SH-SY5Y (cell line): ENCODE data around the gene OPN1MW.
"Not testable (repeated sequence)": the region's sequence is repeated elsewhere in the genome, so short reads cannot be mapped to it uniquely, and the experiment has no call there.

Experiments used
- GATA2 ChIP-seq: IDR thresholded peaks from 2 replicates; pipeline ENCODE4 v1.6.1; 2011; ENCODE audit warnings: mild to moderate bottlenecking, low read depth, low read length
- GATA3 ChIP-seq: IDR thresholded peaks from 2 replicates; pipeline ENCODE4 v1.6.1; 2011; ENCODE audit warnings: low read depth, mild to moderate bottlenecking, low read length, moderate library complexity

DNA sequence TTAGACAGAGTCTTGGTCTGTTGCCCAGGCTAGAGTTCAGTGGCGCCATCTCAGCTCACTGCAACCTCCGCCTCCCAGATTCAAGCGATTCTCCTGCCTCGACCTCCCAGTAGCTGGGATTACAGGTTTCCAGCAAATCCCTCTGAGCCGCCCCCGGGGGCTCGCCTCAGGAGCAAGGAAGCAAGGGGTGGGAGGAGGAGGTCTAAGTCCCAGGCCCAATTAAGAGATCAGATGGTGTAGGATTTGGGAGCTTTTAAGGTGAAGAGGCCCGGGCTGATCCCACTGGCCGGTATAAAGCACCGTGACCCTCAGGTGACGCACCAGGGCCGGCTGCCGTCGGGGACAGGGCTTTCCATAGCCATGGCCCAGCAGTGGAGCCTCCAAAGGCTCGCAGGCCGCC lies 37.1 kb downstream of the OPN1MW start, which contains the start of gene OPN1MW2:
- not testable (repeated sequence) for TF ChIP-seq GATA2, GATA3
